ENCODE data around the gene LARP7. TPM values are rescaled to one million over a fixed set of nuclear protein-coding genes. Genes with fewer than 3 reads are reported as not detected.

The LARP7 gene
- total RNA-seq, 1 experiment from 2014 or later = 39.5 TPM

- CTCF ChIA-PET = no interaction called here
- TF ChIP-seq SIN3A (IDR thresholded peaks at IDR 0.05; ENCODE audit: low read depth) = no peak
- no peak for TF ChIP-seq ZNF274 (IDR thresholded peaks at IDR 0.05; ENCODE audit: low read depth, low read length)
- no peak for TF ChIP-seq CBX3 (IDR thresholded peaks at IDR 0.05; ENCODE audit: low read depth)
- no peak for ATAC-seq
- Histone ChIP-seq H3K9me2 (ENCODE audit: insufficient read depth) (no peaks in the 10 kb centered on the region), H2AFZ (ENCODE audit: low read depth, low read length, poor library complexity, severe bottlenecking) (no peak overlapping the region), H3K27ac (ENCODE audit: low read depth, low read length) (no peak overlapping the region), H3K4me1 (ENCODE audit: control insufficient read depth in 1 of 2, insufficient read depth in 2 of 2, low read length in 2 of 2) (no peaks in the 10 kb centered on the region), H3K36me3 (ENCODE audit: control insufficient read depth in 1 of 2, insufficient read depth in 2 of 2, low read length in 2 of 2) (peaks cover 23 to 62% of the 10 kb centered on the region in 2 experiments; a peak in 3 of 4 replicates), H3K79me2 (ENCODE audit: insufficient read depth, low read length) (no peaks in the 10 kb centered on the region), H3K4me3 (replicated peaks in 1 of 2; ENCODE audit: low read depth in 1 of 2, low read length in 2 of 2) (no peak overlapping the region), H3K9ac (ENCODE audit: low read length) (no peak overlapping the region), H4K20me1 (ENCODE audit: insufficient read depth) (no peaks in the 10 kb centered on the region), H3K27me3 (ENCODE audit: insufficient read depth, low read length) (no peaks in the 10 kb centered on the region), H3K9me3 (ENCODE audit: control insufficient read depth in 1 of 2, insufficient read depth in 1 of 2, low read depth in 1 of 2, low read length in 2 of 2) (no peaks in the 10 kb centered on the region), H3K4me2 (ENCODE audit: low read length) (no peak overlapping the region)
- POLR2A ChIA-PET = no interaction called here
- RAD21 ChIA-PET (ENCODE audit: low non-redundant PET in 1 of 2, low total read pairs in 2 of 2, uncharacterized antibody in 2 of 2, unreplicated experiment in 2 of 2) = no interaction called here
- DNase-seq (ENCODE audit: low read depth, low spot score) = no peak
- intact Hi-C loops (cut with micrococcal nuclease) = no loop called here
- no TSS peak for BruUV-seq (replicated peaks)
Measured at GRCh38 chr4:112650332-112650731, 13.4 kb downstream of the LARP7 start.

GRCh38 chr4:112651641-112652040 is 14.7 kb downstream of the LARP7 start:
- ChIA-PET POLR2A (no interaction called here), CTCF (no interaction called here), RAD21 (ENCODE audit: low non-redundant PET in 1 of 2, low total read pairs in 2 of 2, uncharacterized antibody in 2 of 2, unreplicated experiment in 2 of 2) (no interaction called here)
- H3K4me3 ChIP-seq (replicated peaks in 1 of 2; ENCODE audit: low read depth in 1 of 2, low read length in 2 of 2) = no peak overlapping the region
- peaks cover 22 to 51% of the 10 kb centered on the region in 2 experiments; a peak in 3 of 4 replicates for H3K36me3 ChIP-seq (ENCODE audit: control insufficient read depth in 1 of 2, insufficient read depth in 2 of 2, low read length in 2 of 2)
- H3K4me1 ChIP-seq (ENCODE audit: control insufficient read depth in 1 of 2, insufficient read depth in 2 of 2, low read length in 2 of 2) = no peaks in the 10 kb centered on the region
- no peak overlapping the region for H2AFZ ChIP-seq (ENCODE audit: low read depth, low read length, poor library complexity, severe bottlenecking)
- DNase-seq (ENCODE audit: low read depth, low spot score) (no peak), ATAC-seq (no peak)
- no peaks in the 10 kb centered on the region for H3K9me2 ChIP-seq (ENCODE audit: insufficient read depth)
- no peak overlapping the region for H3K9ac ChIP-seq (ENCODE audit: low read length)
- no peaks in the 10 kb centered on the region for H3K27me3 ChIP-seq (ENCODE audit: insufficient read depth, low read length)
- BruUV-seq (replicated peaks) = no TSS peak
- no peaks in the 10 kb centered on the region for H4K20me1 ChIP-seq (ENCODE audit: insufficient read depth)
- intact Hi-C loops (cut with micrococcal nuclease) = no loop called here
- H3K4me2 ChIP-seq (ENCODE audit: low read length) = no peak overlapping the region
- no peak for TF ChIP-seq ZFX (IDR thresholded peaks at IDR 0.05)
- TF ChIP-seq YY1 (IDR thresholded peaks at IDR 0.05; ENCODE audit: extremely low read depth, insufficient replicate concordance, low read depth, low read length) = no peak
- TF ChIP-seq SRF (IDR thresholded peaks at IDR 0.05; ENCODE audit: low read depth) = no peak
- no peak for TF ChIP-seq CBX3 (IDR thresholded peaks at IDR 0.05; ENCODE audit: low read depth)
- no peak for TF ChIP-seq POLR2AphosphoS5 (IDR thresholded peaks at IDR 0.05; ENCODE audit: low read depth, low read length)
- no peak for TF ChIP-seq CTCF (IDR thresholded peaks at IDR 0.05 in 2 of 3, conservative IDR thresholded peaks at IDR 0.05 in 1 of 3; ENCODE audit: borderline replicate concordance in 1 of 3, insufficient read depth in 1 of 3, low read depth in 2 of 3, low read length in 2 of 3)
- no peak for TF ChIP-seq EZH2phosphoT487 (IDR thresholded peaks at IDR 0.05; ENCODE audit: borderline replicate concordance)
- no peak for TF ChIP-seq ZNF274 (IDR thresholded peaks at IDR 0.05; ENCODE audit: low read depth, low read length)
- TF ChIP-seq ELF1 (IDR thresholded peaks at IDR 0.05; ENCODE audit: borderline replicate concordance, low read depth) = no peak
- no peak for TF ChIP-seq FOSL1 (IDR thresholded peaks at IDR 0.05; ENCODE audit: low read depth)
- TF ChIP-seq EGR1 (IDR thresholded peaks at IDR 0.05; ENCODE audit: low read depth) = no peak
- TF ChIP-seq TCF7L2 (IDR thresholded peaks at IDR 0.05; ENCODE audit: borderline replicate concordance, extremely low read depth, insufficient read depth, insufficient read length) = no peak
- no peak for TF ChIP-seq ZBTB33 (IDR thresholded peaks at IDR 0.05; ENCODE audit: extremely low read depth, insufficient replicate concordance, low read length)
- no peak for TF ChIP-seq JUND (IDR thresholded peaks at IDR 0.05)
- no peak for TF ChIP-seq SP1 (IDR thresholded peaks at IDR 0.05; ENCODE audit: low read depth)
- TF ChIP-seq EZH2 (IDR thresholded peaks at IDR 0.05) = no peak
- TF ChIP-seq MAX (IDR thresholded peaks at IDR 0.05) = no peak
- H3K9me3 ChIP-seq (ENCODE audit: control insufficient read depth in 1 of 2, insufficient read depth in 1 of 2, low read depth in 1 of 2, low read length in 2 of 2) = no peaks in the 10 kb centered on the region
- no peaks in the 10 kb centered on the region for H3K79me2 ChIP-seq (ENCODE audit: insufficient read depth, low read length)
- H3K27ac ChIP-seq (ENCODE audit: low read depth, low read length) = no peak overlapping the region
